Raji (cell line): ENCODE data around the gene CALN1.

ENCODE experiments used
- POLR2A ChIP-seq: IDR thresholded peaks from 2 replicates; pipeline ENCODE4 v1.6.1; 2011; ENCODE audit warnings: low read depth, low read length, control low read depth; ENCODE audit not compliant: insufficient read depth

CALN1 gene

GRCh38 chr7:72217151-72217550, 195.0 kb downstream of the CALN1 start:
- TF ChIP-seq POLR2A = no peak

DNA sequence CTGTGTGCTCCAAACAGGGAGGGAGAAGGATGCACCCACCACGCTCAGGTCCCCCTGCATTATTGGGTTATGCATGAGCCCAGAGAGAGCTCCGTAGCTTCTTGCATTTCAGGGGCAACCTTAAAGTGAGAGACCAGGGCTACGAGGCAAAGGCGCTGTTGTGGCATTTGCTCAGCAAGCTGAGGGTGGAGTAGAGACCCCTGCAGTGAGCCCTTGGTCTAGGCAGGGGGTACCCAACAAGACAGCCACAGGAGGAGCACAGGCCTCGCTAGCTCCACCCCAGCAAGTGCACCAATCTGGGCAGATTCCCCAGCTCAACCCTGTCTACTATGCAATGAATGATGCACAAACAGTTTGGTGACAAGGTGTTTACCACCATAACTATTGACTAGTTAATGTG, 198.4 kb downstream of the CALN1 start:
- TF ChIP-seq POLR2A = no peak

- no peak for TF ChIP-seq POLR2A
These were observed 199.1 kb downstream of the CALN1 start for GRCh38 chr7:72213081-72213480.

GRCh38 chr7:72211175-72211574, 201.0 kb downstream of the CALN1 start:
- no peak for TF ChIP-seq POLR2A

- TF ChIP-seq POLR2A = no peak
These were observed 216.0 kb downstream of the CALN1 start for GRCh38 chr7:72196176-72196575.

DNA sequence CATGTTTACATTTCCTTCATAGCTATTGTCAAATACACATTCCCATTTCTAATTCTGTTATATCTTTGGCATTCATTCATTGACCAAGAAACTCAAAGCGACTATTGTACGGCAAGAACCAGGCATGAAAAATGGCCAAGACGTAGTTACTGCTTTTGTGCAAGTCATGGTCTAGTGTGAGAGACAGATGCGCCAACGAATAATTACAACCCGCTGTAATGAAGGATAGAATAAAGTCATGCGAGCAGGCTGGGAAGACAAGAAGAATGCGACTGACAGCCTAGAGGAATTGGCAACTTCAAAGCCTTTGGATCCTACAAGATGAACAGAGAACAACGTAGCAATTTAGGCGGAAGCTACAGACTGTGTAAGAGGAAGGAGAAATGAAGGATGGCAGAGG, 221.2 kb downstream of the CALN1 start:
- no peak for TF ChIP-seq POLR2A

DNA sequence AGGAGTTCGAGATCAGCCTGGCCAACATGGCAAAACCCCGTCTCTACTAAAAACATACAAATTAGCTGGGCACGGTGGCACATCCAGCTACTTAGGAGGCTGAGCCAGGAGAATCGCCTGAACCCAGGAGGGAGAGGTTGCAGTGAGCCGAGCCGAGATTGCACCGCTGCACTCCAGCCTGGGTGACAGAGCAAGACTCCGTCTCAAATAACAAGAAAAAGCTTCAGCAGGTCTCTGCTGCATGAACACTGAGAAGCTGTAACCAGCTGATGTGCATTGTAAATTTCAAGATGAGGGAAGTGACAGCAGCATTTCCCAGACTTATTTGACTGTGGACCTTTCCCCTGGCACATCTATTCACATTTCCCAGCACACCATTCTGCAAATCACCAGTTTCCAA, 222.0 kb downstream of the CALN1 start:
- no peak for TF ChIP-seq POLR2A

- TF ChIP-seq POLR2A = no peak
These were observed 225.0 kb downstream of the CALN1 start for GRCh38 chr7:72187179-72187578.

DNA sequence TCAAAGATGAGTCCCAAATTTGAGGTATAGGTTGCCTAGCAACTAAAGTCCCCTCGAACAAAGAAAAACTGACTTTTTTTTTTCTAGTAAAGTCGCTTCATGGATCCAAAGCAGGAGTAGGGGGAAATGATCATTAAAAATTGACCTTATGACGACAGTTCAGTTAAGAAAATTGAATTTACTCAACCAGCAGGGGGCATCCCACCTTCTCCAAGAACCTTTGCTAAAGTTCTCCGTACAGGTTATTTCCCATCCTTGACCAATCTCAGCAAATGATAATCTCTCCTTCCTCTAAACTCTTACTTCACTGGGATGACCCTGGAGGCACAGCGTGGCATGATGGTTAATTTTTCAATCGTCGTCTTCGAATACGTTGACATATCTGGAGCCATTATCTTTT, 228.3 kb downstream of the CALN1 start:
- TF ChIP-seq POLR2A = no peak

DNA sequence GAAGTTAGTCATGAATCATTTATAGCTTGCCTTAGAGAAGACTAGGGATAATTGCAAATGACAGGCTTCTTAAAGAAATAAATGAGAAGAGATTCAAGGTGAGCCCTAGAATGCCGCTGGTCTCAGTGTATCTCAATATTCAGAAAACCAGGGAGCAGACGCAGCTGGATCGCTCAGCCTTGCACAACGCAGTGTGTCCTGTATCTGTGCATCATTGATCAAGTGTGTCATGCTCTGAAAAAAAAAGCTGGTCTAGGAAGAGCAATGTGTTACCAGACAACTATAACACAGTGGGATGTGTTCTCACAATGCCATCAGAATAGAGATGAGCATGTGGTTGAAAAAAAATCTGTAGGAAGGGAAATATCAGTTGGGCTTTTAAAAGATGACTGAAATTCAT, 230.1 kb downstream of the CALN1 start:
- no peak for TF ChIP-seq POLR2A

DNA sequence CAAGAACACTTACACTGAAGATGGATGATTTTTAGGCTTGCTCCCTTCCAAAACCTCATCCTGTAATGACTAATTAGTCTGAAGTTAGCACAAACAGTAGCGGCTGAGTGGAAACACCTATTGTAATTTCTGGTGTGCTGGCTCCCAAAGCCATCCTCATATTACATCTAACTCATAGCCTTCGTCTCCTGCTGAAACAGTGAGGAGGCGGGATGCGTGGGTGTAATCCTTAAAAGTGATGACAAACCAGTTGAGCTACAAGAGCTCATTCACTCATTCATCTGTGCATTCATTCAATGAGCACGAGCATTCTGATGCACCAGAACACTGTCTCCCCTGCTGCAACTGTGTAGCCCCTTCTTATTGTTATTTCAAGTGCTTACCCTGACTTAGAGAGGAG, 235.3 kb downstream of the CALN1 start:
- TF ChIP-seq POLR2A = no peak

- TF ChIP-seq POLR2A = no peak
These were observed 241.7 kb downstream of the CALN1 start for GRCh38 chr7:72170475-72170874.

- no peak for TF ChIP-seq POLR2A
These were observed 248.9 kb downstream of the CALN1 start for GRCh38 chr7:72163271-72163670.

GRCh38 chr7:72161534-72161933, 250.6 kb downstream of the CALN1 start:
- TF ChIP-seq POLR2A = no peak

GRCh38 chr7:72159911-72160310, 252.2 kb downstream of the CALN1 start:
- no peak for TF ChIP-seq POLR2A

- no peak for TF ChIP-seq POLR2A
These were observed 255.5 kb downstream of the CALN1 start for GRCh38 chr7:72156671-72157070.

DNA sequence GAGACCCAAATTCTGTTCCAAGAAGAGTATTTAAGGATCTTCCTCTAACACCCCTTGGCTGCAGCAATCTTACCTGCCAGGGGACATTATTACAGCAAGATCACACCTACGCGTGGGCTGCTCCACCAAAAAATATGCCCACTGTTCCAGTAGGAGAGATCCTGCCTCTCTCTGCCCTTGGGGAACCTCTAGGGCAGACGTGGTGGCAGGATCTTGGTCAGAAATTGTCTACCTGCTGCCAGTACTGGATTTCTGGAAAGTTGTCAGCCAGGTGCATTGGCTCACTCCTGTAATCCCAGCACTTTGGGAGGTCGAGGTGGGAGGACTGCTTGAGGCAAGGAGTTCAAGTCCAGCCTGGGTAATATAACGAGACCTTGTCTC, 259.0 kb downstream of the CALN1 start:
- TF ChIP-seq POLR2A = no peak
